Motor neuron (in vitro differentiated cells): ENCODE measurements around the gene CPNE8. TPM values are rescaled to one million over a fixed set of nuclear protein-coding genes. Genes with fewer than 3 reads are reported as not detected.
A peak's percentile ranks its signal among the peaks of the same experiment; 100 is the strongest.

Experiments
- ATAC-seq, 8 experiments: fragments of 200-7000 bp; cut with Tn5 transposase; replicated peaks in 6 of 8; 2 replicates each; pipeline ENCODE4 v1.8.0; 2021; ENCODE audit warnings: mild to moderate bottlenecking in 8 of 8, moderate library complexity in 8 of 8
- H3K27ac ChIP-seq, 2 donors: fragments of 250-450 bp; sonication (Bioruptor Pico); 2 replicates each; pipeline ENCODE4 v1.9.0; 2021; ENCODE audit warnings: antibody characterized with exemption in 2 of 2, mild to moderate bottlenecking in 2 of 2, moderate library complexity in 1 of 2
- H3K4me1 ChIP-seq, 2 donors: fragments of 250-450 bp; sonication (Bioruptor Pico); replicated peaks in 1 of 2; 2 replicates each; pipeline ENCODE4 v1.6.1; 2021; ENCODE audit warnings: antibody characterized with exemption in 2 of 2, mild to moderate bottlenecking in 2 of 2, moderate library complexity in 1 of 2
- H3K4me3 ChIP-seq, 5 donors: fragments of 250-450 bp; sonication (Bioruptor Pico); 2 replicates each; pipeline ENCODE4 v1.9.0; 2021; ENCODE audit warnings: antibody characterized with exemption in 5 of 5, mild to moderate bottlenecking in 5 of 5, moderate library complexity in 4 of 5
- WGBS, 10 experiments: fragments of 450-650 bp; shearing (Covaris generic); methylation state at CpG; one replicate each; pipeline ENCODE4 v1.0.0; 2022; 5-methylcytosine and 5-hydroxymethylcytosine counted together
- in situ Hi-C, 9 experiments: fragments of 400-800 bp; cut with MboI; loops; one replicate each; pipeline ENCODE4 v1.15.0; 2021; ENCODE audit warnings: low sequenced_read_pairs in 9 of 9, low pct_unique_long_range_greater_than_20kb in 2 of 9; ENCODE audit not compliant: unreplicated experiment in 9 of 9
- total RNA-seq, 8 experiments: library from RNA; unstranded; fragments of 300-600 nt; gene quantifications; 2 replicates each; pipeline versions ENCODE4 v1.2.3 to v1.2.4, GENCODE V29; 2022

Gene CPNE8
- 10 to 100 TPM in 2 of 8 experiments, 1 to 10 TPM in 6; 2.5 to 32.5 (median 4.1) TPM for total RNA-seq

GRCh38 chr12:38905480-38906351, at the start of gene CPNE8:
TSS of gene CPNE8 (minus strand) at chr12:38905591. CDS start at chr12:38905534, 57 bp downstream.
- in situ Hi-C loops: loop anchor here in 5 of 9 experiments (25.0 kb wide), 6 partner anchors 182 to 568 kb away; no protein-coding TSS in a partner anchor
- peak within 1 kb of the TSS; percentile 44 to 57 (median 51) for H3K4me3 ChIP-seq
- peak; percentile 63 to 79 (median 75) for ATAC-seq
- whole genome bisulfite sequencing, 10 experiments: 0 to 20% (median 1%) methylated on average over 1 to 13 of the region's 54 CpGs; no CpG with 5 or more reads in 4 of the 10 experiments
- no peaks in the 10 kb centered on the region for H3K4me1 ChIP-seq
- peak within 1 kb of the TSS in 1 of 2 donors; percentile 42 for H3K27ac ChIP-seq

- no peak overlapping the region for H3K27ac ChIP-seq
- no peak overlapping the region for H3K4me3 ChIP-seq
- H3K4me1 ChIP-seq: no peaks in the 10 kb centered on the region
- in situ Hi-C loops: no loop called here
- ATAC-seq: peak in 3 of 8 experiments; percentile 29 to 82 (median 50)
- whole genome bisulfite sequencing, 10 experiments: 0 to 100% (median 75%) methylated on average over 1 to 3 of the region's 3 CpGs; no CpG with 5 or more reads in 1 of the 10 experiments
Observed at GRCh38 chr12:38954238-38954873, 49.0 kb upstream of the CPNE8 start.

GRCh38 chr12:38949363-38949762, 44.0 kb upstream of the CPNE8 start:
- Histone ChIP-seq H3K4me3 (no peak overlapping the region), H3K4me1 (no peaks in the 10 kb centered on the region), H3K27ac (no peak overlapping the region)
- ATAC-seq: no peak
- 14 to 100% (median 80%) methylated on average over 1 to 2 of the region's 2 CpGs; no CpG with 5 or more reads in 1 of the 10 experiments for WGBS, 10 experiments
- in situ Hi-C loops: no loop called here

- WGBS, 10 experiments: 0 to 83% (median 40%) methylated on average over 1 of the region's 1 CpG; no CpG with 5 or more reads in 3 of the 10 experiments
- in situ Hi-C loops: no loop called here
- H3K27ac ChIP-seq: no peak overlapping the region
- H3K4me3 ChIP-seq: no peak overlapping the region
- no peak for ATAC-seq
- H3K4me1 ChIP-seq: no peaks in the 10 kb centered on the region
Observed at GRCh38 chr12:38934686-38935085, 29.3 kb upstream of the CPNE8 start.

- no peak overlapping the region for H3K4me3 ChIP-seq
- in situ Hi-C loops: no loop called here
- WGBS, 10 experiments: 0 to 88% (median 60%) methylated on average over 1 to 5 of the region's 5 CpGs; no CpG with 5 or more reads in 3 of the 10 experiments
- H3K4me1 ChIP-seq: no peaks in the 10 kb centered on the region
- ATAC-seq: no peak
- no peak overlapping the region for H3K27ac ChIP-seq
Observed at GRCh38 chr12:38934078-38934584, 28.7 kb upstream of the CPNE8 start.

- no peak for ATAC-seq
- in situ Hi-C loops: no loop called here
- Histone ChIP-seq H3K4me1 (no peaks in the 10 kb centered on the region), H3K4me3 (no peak overlapping the region), H3K27ac (no peak overlapping the region)
- 27 to 100% (median 90%) methylated on average over 1 to 5 of the region's 7 CpGs; no CpG with 5 or more reads in 2 of the 10 experiments for WGBS, 10 experiments
Observed at GRCh38 chr12:38932320-38932719, 26.9 kb upstream of the CPNE8 start.

- WGBS, 10 experiments: 21 to 100% (median 93%) methylated on average over 3 to 8 of the region's 8 CpGs; no CpG with 5 or more reads in 1 of the 10 experiments
- in situ Hi-C loops: no loop called here
- ATAC-seq: no peak
- H3K4me1 ChIP-seq: no peaks in the 10 kb centered on the region
- H3K4me3 ChIP-seq: no peak overlapping the region
- H3K27ac ChIP-seq: no peak overlapping the region
Observed at GRCh38 chr12:38931461-38931860, 26.1 kb upstream of the CPNE8 start.

- in situ Hi-C loops: no loop called here
- H3K4me3 ChIP-seq: no peak overlapping the region
- H3K4me1 ChIP-seq: no peaks in the 10 kb centered on the region
- peak in 2 of 8 experiments; percentile 54 to 92 for ATAC-seq
- 9 to 64% (median 38%) methylated on average over 3 to 4 of the region's 4 CpGs; no CpG with 5 or more reads in 2 of the 10 experiments for WGBS, 10 experiments
- H3K27ac ChIP-seq: no peak overlapping the region
Observed at GRCh38 chr12:38930990-38931389, 25.6 kb upstream of the CPNE8 start.

GRCh38 chr12:38926501-38926900, 21.1 kb upstream of the CPNE8 start:
- H3K27ac ChIP-seq: no peak overlapping the region
- in situ Hi-C loops: loop anchor here in 1 of 9 experiments (10.0 kb wide), 1 partner anchor 178 kb away; no protein-coding TSS in a partner anchor
- ATAC-seq: no peak
- no peaks in the 10 kb centered on the region for H3K4me1 ChIP-seq
- H3K4me3 ChIP-seq: no peak overlapping the region
- 0 to 50% (median 29%) methylated on average over 1 of the region's 1 CpG; no CpG with 5 or more reads in 3 of the 10 experiments for WGBS, 10 experiments

- H3K27ac ChIP-seq: no peak overlapping the region
- 0 to 30% (median 6%) methylated on average over 1 to 2 of the region's 2 CpGs for WGBS, 10 experiments
- H3K4me3 ChIP-seq: no peak overlapping the region
- H3K4me1 ChIP-seq: no peaks in the 10 kb centered on the region
- in situ Hi-C loops: loop anchor here in 6 of 9 experiments (10.0 to 25.0 kb wide), 7 partner anchors 166 to 584 kb away; no protein-coding TSS in a partner anchor
- ATAC-seq: peak in 6 of 8 experiments; percentile 49 to 95 (median 78)
Observed at GRCh38 chr12:38921025-38921677, 15.8 kb upstream of the CPNE8 start.

GRCh38 chr12:38919191-38919590, 13.8 kb upstream of the CPNE8 start:
- H3K27ac ChIP-seq: no peak overlapping the region
- H3K4me1 ChIP-seq: no peaks in the 10 kb centered on the region
- WGBS, 10 experiments: 5 to 100% (median 87%) methylated on average over 2 to 5 of the region's 5 CpGs; no CpG with 5 or more reads in 2 of the 10 experiments
- ATAC-seq: peak in 2 of 8 experiments; percentile 56 to 72
- no peak overlapping the region for H3K4me3 ChIP-seq
- in situ Hi-C loops: loop anchor here in 5 of 9 experiments (10.0 to 25.0 kb wide), 8 partner anchors 168 to 582 kb away; no protein-coding TSS in a partner anchor

- H3K27ac ChIP-seq: no peak overlapping the region
- H3K4me1 ChIP-seq: no peaks in the 10 kb centered on the region
- ATAC-seq: no peak
- 3 to 93% (median 72%) methylated on average over 1 to 3 of the region's 3 CpGs for WGBS, 10 experiments
- H3K4me3 ChIP-seq: no peak overlapping the region
- in situ Hi-C loops: loop anchor here in 5 of 9 experiments (10.0 to 25.0 kb wide), 8 partner anchors 172 to 578 kb away; no protein-coding TSS in a partner anchor
Observed at GRCh38 chr12:38915429-38916182, 10.2 kb upstream of the CPNE8 start.
